ENCODE measurements around the gene TMEM106C.

Gene TMEM106C

GRCh38 chr12:48004053-48004941 lies 40.9 kb downstream of the TMEM106C start, which contains the start of gene COL2A1:
Gene COL2A1, minus strand, starts transcription at chr12:48004476. Its CDS starts 155 bp downstream, at chr12:48004321.
- TF ChIP-seq, protein P1, sequence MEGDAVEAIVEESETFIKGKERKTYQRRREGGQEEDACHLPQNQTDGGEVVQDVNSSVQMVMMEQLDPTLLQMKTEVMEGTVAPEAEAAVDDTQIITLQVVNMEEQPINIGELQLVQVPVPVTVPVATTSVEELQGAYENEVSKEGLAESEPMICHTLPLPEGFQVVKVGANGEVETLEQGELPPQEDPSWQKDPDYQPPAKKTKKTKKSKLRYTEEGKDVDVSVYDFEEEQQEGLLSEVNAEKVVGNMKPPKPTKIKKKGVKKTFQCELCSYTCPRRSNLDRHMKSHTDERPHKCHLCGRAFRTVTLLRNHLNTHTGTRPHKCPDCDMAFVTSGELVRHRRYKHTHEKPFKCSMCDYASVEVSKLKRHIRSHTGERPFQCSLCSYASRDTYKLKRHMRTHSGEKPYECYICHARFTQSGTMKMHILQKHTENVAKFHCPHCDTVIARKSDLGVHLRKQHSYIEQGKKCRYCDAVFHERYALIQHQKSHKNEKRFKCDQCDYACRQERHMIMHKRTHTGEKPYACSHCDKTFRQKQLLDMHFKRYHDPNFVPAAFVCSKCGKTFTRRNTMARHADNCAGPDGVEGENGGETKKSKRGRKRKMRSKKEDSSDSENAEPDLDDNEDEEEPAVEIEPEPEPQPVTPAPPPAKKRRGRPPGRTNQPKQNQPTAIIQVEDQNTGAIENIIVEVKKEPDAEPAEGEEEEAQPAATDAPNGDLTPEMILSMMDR (IDR thresholded peaks at IDR 0.05; ENCODE audit: low read length, missing control alignments), result no peak
- DNase-seq (ENCODE audit: low read depth), result no peak
- no peak within 1 kb of the TSS for H3K4me3 ChIP-seq (replicated peaks; ENCODE audit: low read depth, low read length)

DNA sequence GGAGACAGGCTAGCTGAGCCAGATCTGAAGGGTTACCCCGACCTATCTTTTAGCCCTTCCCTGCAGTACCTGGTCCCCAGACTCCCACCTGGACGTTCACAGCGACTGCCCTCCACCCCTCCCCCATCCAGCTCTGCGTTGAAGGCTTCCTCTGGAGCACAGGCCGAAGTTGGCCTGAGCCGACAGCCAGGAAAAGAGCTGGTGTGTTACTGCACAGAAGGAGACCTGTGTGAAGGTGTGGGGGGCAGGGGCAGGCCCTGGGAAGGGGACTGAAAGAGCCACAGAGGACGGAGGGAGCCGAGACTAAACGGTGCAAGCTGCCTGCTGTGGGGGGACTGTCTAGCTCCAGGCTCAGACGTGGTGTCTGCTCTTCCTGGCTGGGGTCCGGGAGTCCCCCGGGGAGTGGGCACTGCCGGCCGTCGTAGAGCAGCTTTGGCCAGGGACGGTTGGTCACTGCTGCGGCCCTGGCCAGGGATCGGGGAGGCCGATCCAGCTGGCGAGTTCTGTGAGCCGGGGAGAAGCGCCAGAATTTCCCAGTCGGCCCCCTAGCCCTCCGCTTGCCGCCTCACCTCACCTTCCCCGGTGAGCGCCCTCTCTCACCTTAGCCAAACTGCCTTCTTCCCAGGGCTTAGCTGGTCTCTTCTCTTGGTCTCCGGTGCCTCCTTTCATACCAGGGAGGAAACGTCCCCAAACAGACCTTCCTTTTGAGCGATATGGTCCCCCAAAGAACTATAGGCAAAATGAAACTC lies 41.8 kb downstream of the TMEM106C start:
- TF ChIP-seq, protein P1 (IDR thresholded peaks at IDR 0.05; ENCODE audit: low read length, missing control alignments), result no peak
- no peak overlapping the region for H3K4me3 ChIP-seq (replicated peaks; ENCODE audit: low read depth, low read length)
- DNase-seq (ENCODE audit: low read depth), result no peak

DNA sequence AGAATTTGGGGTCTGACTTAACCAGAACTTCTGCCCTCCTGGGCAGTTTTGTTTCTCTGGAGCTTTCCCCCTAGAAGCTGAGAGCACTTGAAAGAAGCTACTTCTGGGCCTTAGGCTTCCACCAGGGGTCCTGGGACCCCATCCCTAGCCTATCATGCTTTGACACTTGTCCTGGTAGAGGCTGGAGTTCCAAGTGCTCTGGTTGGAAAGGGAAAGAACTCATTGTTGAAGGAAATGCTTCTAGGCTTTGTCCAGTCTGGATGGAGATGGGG lies 42.3 kb downstream of the TMEM106C start:
- TF ChIP-seq, protein P1 (IDR thresholded peaks at IDR 0.05; ENCODE audit: low read length, missing control alignments), result no peak
- no peak overlapping the region for H3K4me3 ChIP-seq (replicated peaks; ENCODE audit: low read depth, low read length)
- no peak for DNase-seq (ENCODE audit: low read depth)

- no peak for DNase-seq (ENCODE audit: low read depth)
- no peak overlapping the region for H3K4me3 ChIP-seq (replicated peaks; ENCODE audit: low read depth, low read length)
- TF ChIP-seq, protein P1 (IDR thresholded peaks at IDR 0.05; ENCODE audit: low read length, missing control alignments), result no peak
Observed at GRCh38 chr12:48007206-48007605, 43.8 kb downstream of the TMEM106C start.

GRCh38 chr12:48008349-48008748 lies 45.0 kb downstream of the TMEM106C start:
- DNase-seq (ENCODE audit: low read depth), result no peak
- TF ChIP-seq, protein P1 (IDR thresholded peaks at IDR 0.05; ENCODE audit: low read length, missing control alignments), result no peak
- H3K4me3 ChIP-seq (replicated peaks; ENCODE audit: low read depth, low read length), result no peak overlapping the region

GRCh38 chr12:48008950-48009349 lies 45.6 kb downstream of the TMEM106C start:
- TF ChIP-seq, protein P1 (IDR thresholded peaks at IDR 0.05; ENCODE audit: low read length, missing control alignments), result no peak

More at GRCh38 chr12:48008950-48009349, 45.6 kb downstream of the TMEM106C start:
- H3K4me3 ChIP-seq (replicated peaks; ENCODE audit: low read depth, low read length), result no peak overlapping the region
- no peak for DNase-seq (ENCODE audit: low read depth)
